Stimulated activated CD4-positive, alpha-beta T cell treated with anti-CD3 and anti-CD28 coated beads, Interleukin-15, amount 100 ng/mL, for 1 hour (primary cell): ENCODE results near the gene SCYGR1.
"Not testable (repeated sequence)": the region's sequence is repeated elsewhere in the genome, so short reads cannot be mapped to it uniquely, and the experiment has no call there.

Experiments
- DNase-seq, 2 donors: peaks; one replicate each; pipeline ENCODE4 v3.0.0-alpha.2; 2020; ENCODE audit warnings: low read depth in 1 of 2, low spot score in 1 of 2

Gene SCYGR1

GRCh38 chr2:227387583-227387982 is at the start of gene SCYGR1:
Gene SCYGR1 (minus strand): TSS chr2:227387949. CDS start chr2:227387949, 0 bp downstream.
- not testable (repeated sequence) for DNase-seq

GRCh38 chr2:227436436-227437174 is 48.9 kb upstream of the SCYGR1 start:
- no peak for DNase-seq

GRCh38 chr2:227433171-227433570 is 45.4 kb upstream of the SCYGR1 start:
- no peak for DNase-seq

- DNase-seq = no peak
Measured at GRCh38 chr2:227430639-227431038, 42.9 kb upstream of the SCYGR1 start.

- DNase-seq = no peak
Measured at GRCh38 chr2:227428731-227429285, 41.1 kb upstream of the SCYGR1 start.

GRCh38 chr2:227423656-227424499 is 36.1 kb upstream of the SCYGR1 start:
- DNase-seq = no peak

GRCh38 chr2:227420087-227421052 is 32.6 kb upstream of the SCYGR1 start:
- no peak for DNase-seq

- DNase-seq = no peak
Measured at GRCh38 chr2:227416701-227417100, 29.0 kb upstream of the SCYGR1 start.

- no peak for DNase-seq
Measured at GRCh38 chr2:227415538-227416424, 28.0 kb upstream of the SCYGR1 start.

GRCh38 chr2:227414846-227415245 is 27.1 kb upstream of the SCYGR1 start:
- DNase-seq = no peak

GRCh38 chr2:227413371-227413770 is 25.6 kb upstream of the SCYGR1 start:
- DNase-seq = no peak

GRCh38 chr2:227412877-227413276 is 25.1 kb upstream of the SCYGR1 start:
- no peak for DNase-seq

- no peak for DNase-seq
Measured at GRCh38 chr2:227411990-227412350, 24.2 kb upstream of the SCYGR1 start.

- peak in 1 of 2 donors; percentile 26 for DNase-seq
Measured at GRCh38 chr2:227411320-227411989, 23.7 kb upstream of the SCYGR1 start.

GRCh38 chr2:227410191-227410590 is 22.4 kb upstream of the SCYGR1 start:
- no peak for DNase-seq

GRCh38 chr2:227407591-227408151 is 19.9 kb upstream of the SCYGR1 start:
- DNase-seq = no peak

GRCh38 chr2:227406177-227407031 is 18.7 kb upstream of the SCYGR1 start:
- DNase-seq = no peak
